Stimulated activated CD8-positive, alpha-beta memory T cell treated with anti-CD3 and anti-CD28 coated beads, Interleukin-4, amount 100 ng/mL, for 4 hours (primary cell): ENCODE data around the gene HBG2.

Source experiments
- DNase-seq, 2 donors: peaks; one replicate each; pipeline ENCODE4 v3.0.0-alpha.2; 2020; ENCODE audit warnings: low read depth in 2 of 2, low spot score in 1 of 2

HBG2 gene

GRCh38 chr11:5231111-5231510, 23.5 kb downstream of the HBG2 start:
- DNase-seq = no peak

DNA sequence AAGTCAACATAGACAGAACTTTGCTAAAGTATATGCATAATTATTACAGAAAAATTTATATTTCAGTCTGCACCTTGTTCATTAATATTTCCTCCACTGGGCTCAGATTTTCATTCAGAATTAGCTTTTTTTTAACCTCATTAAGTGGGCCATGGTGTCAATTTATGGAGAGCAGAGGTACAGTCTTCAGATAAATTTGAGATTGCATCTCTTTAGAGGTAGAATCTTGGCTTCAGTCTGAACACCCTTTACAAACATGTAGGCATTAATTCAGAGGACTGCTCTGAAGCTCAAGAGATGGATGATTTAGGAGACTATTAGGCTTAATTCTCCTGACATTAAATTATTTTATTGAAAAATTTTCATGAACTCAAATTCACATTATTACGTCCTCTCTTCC, 24.3 kb downstream of the HBG2 start:
- no peak for DNase-seq

DNA sequence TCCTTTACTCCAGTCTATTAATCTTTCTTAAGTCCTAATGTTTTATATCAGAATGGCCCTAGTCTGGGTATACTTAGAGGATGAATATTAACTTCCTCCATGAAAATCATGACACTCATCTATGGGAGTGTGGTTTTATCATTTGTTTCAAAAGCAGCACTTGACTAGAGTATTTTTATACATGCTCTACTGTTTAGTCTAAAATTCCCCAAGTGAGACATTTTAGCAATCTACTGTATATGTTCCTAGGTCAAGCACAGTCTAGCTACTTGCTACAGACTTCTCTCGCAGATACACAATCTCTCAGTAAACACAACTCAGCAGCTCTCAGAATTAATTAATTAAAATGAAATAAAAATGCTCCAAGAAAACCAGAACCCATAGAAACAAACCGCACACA, 24.8 kb downstream of the HBG2 start:
- DNase-seq = no peak

GRCh38 chr11:5229356-5229755, 25.2 kb downstream of the HBG2 start:
- DNase-seq = no peak

DNA sequence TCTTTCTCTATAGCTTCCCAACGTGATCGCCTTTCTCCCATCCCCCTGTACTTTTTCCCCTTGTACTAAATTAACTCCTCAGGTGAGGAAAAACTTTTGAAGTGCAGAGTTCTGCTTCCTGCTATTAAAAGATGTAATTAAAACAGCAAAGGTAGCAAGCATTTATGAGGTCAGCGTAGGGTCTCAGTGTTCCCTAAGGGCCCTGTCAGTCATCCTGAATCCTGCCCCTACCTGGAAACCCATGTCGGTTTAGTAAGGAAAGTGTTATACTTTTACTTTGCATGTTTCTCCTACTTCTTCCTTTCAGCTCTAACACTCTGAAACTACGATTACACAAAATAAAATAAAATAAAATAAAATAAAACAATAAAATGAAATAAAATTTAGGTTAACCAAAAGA, 26.5 kb downstream of the HBG2 start:
- DNase-seq = no peak

GRCh38 chr11:5227681-5228080, 26.9 kb downstream of the HBG2 start:
- no peak for DNase-seq

DNA sequence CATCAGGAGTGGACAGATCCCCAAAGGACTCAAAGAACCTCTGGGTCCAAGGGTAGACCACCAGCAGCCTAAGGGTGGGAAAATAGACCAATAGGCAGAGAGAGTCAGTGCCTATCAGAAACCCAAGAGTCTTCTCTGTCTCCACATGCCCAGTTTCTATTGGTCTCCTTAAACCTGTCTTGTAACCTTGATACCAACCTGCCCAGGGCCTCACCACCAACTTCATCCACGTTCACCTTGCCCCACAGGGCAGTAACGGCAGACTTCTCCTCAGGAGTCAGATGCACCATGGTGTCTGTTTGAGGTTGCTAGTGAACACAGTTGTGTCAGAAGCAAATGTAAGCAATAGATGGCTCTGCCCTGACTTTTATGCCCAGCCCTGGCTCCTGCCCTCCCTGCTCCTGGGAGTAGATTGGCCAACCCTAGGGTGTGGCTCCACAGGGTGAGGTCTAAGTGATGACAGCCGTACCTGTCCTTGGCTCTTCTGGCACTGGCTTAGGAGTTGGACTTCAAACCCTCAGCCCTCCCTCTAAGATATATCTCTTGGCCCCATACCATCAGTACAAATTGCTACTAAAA, 27.8 kb downstream of the HBG2 start, which contains the start of gene HBB:
Gene HBB, minus strand, starts transcription at position 340 of the 579 bp plus-strand sequence. Its CDS starts 50 bp downstream, at position 290.
- no peak for DNase-seq

DNA sequence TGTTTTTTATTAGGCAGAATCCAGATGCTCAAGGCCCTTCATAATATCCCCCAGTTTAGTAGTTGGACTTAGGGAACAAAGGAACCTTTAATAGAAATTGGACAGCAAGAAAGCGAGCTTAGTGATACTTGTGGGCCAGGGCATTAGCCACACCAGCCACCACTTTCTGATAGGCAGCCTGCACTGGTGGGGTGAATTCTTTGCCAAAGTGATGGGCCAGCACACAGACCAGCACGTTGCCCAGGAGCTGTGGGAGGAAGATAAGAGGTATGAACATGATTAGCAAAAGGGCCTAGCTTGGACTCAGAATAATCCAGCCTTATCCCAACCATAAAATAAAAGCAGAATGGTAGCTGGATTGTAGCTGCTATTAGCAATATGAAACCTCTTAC, 29.1 kb downstream of the HBG2 start:
- no peak for DNase-seq

DNA sequence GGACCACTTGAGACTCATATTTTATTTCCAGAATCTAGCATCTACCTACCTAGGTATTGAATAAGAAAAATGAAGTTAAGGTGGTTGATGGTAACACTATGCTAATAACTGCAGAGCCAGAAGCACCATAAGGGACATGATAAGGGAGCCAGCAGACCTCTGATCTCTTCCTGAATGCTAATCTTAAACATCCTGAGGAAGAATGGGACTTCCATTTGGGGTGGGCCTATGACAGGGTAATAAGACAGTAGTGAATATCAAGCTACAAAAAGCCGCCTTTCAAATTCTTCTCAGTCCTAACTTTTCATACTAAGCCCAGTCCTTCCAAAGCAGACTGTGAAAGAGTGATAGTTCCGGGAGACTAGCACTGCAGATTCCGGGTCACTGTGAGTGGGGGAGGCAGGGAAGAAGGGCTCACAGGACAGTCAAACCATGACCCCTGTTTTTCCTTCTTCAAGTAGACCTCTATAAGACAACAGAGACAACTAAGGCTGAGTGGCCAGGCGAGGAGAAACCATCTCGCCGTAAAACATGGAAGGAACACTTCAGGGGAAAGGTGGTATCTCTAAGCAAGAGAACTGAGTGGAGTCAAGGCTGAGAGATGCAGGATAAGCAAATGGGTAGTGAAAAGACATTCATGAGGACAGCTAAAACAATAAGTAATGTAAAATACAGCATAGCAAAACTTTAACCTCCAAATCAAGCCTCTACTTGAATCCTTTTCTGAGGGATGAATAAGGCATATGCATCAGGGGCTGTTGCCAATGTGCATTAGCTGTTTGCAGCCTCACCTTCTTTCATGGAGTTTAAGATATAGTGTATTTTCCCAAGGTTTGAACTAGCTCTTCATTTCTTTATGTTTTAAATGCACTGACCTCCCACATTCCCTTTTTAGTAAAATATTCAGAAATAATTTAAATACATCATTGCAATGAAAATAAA, 29.8 kb downstream of the HBG2 start:
- DNase-seq = no peak

GRCh38 chr11:5223686-5224085, 30.9 kb downstream of the HBG2 start:
- DNase-seq = no peak

- no peak for DNase-seq
These were observed 31.4 kb downstream of the HBG2 start for GRCh38 chr11:5223146-5223545.

- DNase-seq = no peak
These were observed 44.1 kb downstream of the HBG2 start for GRCh38 chr11:5210376-5210885.

DNA sequence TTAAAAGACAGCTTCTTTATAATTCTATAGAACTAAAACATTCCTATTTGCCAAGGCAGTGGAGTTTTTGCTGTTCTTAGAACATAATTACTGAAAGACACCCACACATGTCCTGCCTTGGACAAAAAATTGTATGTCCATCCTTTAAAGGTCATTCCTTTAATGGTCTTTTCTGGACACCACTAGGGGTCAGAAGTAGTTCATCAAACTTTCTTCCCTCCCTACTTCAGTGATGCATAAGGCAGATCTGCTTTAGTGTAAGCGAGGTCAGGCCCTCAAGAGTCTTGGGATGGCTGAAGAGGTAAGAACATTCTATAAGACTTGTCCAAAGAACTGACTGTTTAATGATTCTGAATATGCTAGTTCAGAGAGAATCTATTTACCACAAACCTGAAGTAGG, 49.8 kb downstream of the HBG2 start:
- DNase-seq = no peak

DNA sequence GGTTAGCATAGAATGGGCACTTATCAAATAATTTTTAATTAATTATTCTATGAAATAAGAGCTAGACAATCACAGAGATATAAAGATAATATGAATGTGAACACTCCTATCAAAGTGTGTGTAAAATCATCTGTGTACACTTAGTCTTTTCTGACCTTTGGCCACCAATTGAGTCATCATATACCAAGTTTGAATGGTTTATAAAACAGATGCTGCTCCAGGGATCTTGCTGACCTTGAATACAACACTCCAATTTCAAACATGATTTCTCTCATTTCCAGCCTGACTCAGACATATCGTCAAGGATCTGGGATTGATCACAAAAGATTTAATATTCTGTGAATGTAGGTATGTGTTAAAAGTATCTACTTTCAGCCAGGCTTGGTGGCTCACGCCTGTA, 51.2 kb downstream of the HBG2 start:
- DNase-seq = no peak
